Smooth muscle cell (in vitro differentiated cells): ENCODE data around the gene STUM. TPM values are rescaled to one million over a fixed set of nuclear protein-coding genes. Genes with fewer than 3 reads are reported as not detected.

Source experiments
- DNase-seq: peaks from one replicate; lab custom pipeline; 2025; ENCODE audit not compliant: unreplicated experiment; lab: John Stamatoyannopoulos, UW
- H2AFZ ChIP-seq: fragments of 200-600 bp; sonication (generic); 2 replicates; pipeline ENCODE4 v1.6.0; 2016; ENCODE audit warnings: antibody characterized with exemption, low read depth, mild to moderate bottlenecking
- H3F3A ChIP-seq: fragments of 200-600 bp; sonication (generic); 2 replicates; pipeline ENCODE4 v1.6.0; 2017; ENCODE audit warnings: antibody characterized with exemption, low read depth
- H3K27ac ChIP-seq: fragments of 200-600 bp; sonication (generic); 2 replicates; pipeline ENCODE4 v1.5.1; 2016; ENCODE audit warnings: low read depth, mild to moderate bottlenecking
- H3K27me3 ChIP-seq: fragments of 200-600 bp; sonication (generic); 2 replicates; pipeline ENCODE4 v1.6.1; 2016; ENCODE audit warnings: low read depth, mild to moderate bottlenecking
- H3K36me3 ChIP-seq: fragments of 200-600 bp; sonication (generic); 2 replicates; pipeline ENCODE4 v1.5.1; 2016; ENCODE audit warnings: low read depth
- H3K4me1 ChIP-seq: fragments of 200-600 bp; sonication (generic); 2 replicates; pipeline ENCODE4 v1.5.1; 2016; ENCODE audit warnings: low read depth
- H3K4me2 ChIP-seq: fragments of 200-600 bp; sonication (generic); 2 replicates; pipeline ENCODE4 v1.6.0; 2016; ENCODE audit warnings: mild to moderate bottlenecking
- H3K4me3 ChIP-seq: fragments of 200-600 bp; sonication (generic); 2 replicates; pipeline ENCODE4 v1.5.1; 2016; ENCODE audit warnings: mild to moderate bottlenecking
- H3K79me2 ChIP-seq: fragments of 200-600 bp; sonication (generic); 2 replicates; pipeline ENCODE4 v1.6.0; 2016; ENCODE audit warnings: low read depth, mild to moderate bottlenecking
- H3K9ac ChIP-seq: fragments of 200-600 bp; sonication (generic); 2 replicates; pipeline ENCODE4 v1.6.0; 2016; ENCODE audit warnings: low read depth
- H3K9me3 ChIP-seq: fragments of 200-600 bp; sonication (generic); replicated peaks from 2 replicates; pipeline ENCODE4 v1.5.1; 2016; ENCODE audit warnings: low read depth
- H4K20me1 ChIP-seq: fragments of 200-600 bp; sonication (generic); 2 replicates; pipeline ENCODE4 v1.6.0; 2016; ENCODE audit warnings: low read depth
- WGBS: methylation state at CpG from one replicate; pipeline ENCODE4 v1.1.7; 2016; ENCODE audit warnings: low lambda C conversion rate; 5-methylcytosine and 5-hydroxymethylcytosine counted together
- polyA plus RNA-seq: library from polyadenylated mRNA; unstranded; fragments of >200 nt; fragmentation: Nextera tagmentation; extraction: Ambion mirVana; gene quantifications from 2 replicates; pipeline ENCODE4 v1.2.1, GENCODE V29; 2016
- total RNA-seq: library from RNA; depleted of rRNA; stranded (reverse); fragments of >200 nt; gene quantifications from 2 replicates; pipeline ENCODE4 v1.2.3, GENCODE V29; 2014
- TF ChIP-seq, protein P1 (sequence below): fragments of 200-600 bp; sonication (generic); IDR thresholded peaks from 2 replicates; pipeline ENCODE4 v1.5.1; 2017; ENCODE audit warnings: borderline replicate concordance, mild to moderate bottlenecking, antibody characterized with exemption; ENCODE audit not compliant: insufficient read depth, poor library complexity, severe bottlenecking

Gene STUM
- total and polyA plus RNA-seq, 2 experiments from 2014 or later, result 0.04 TPM; not detected in 1

DNA sequence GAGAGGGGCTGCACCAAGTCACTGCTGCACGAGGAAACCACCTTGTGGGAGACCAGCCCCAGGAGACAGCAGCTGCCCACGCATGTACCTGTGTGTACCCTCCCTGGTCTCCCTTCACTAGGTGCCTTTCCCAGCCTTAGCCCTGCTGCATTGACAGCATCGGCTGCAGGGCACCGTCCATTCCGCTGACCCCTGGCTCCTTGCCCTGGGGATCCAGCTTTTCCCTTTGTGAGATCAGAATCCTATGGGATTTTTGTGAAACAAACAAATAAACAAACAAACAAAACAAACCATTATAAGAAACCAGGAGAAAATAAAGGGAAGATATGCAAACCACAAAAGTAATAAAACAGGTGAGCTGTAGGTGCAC, 2.1 kb downstream of the STUM start:
- Histone ChIP-seq H3K4me2 (no peak overlapping the region), H3K9me3 (no peaks in the 10 kb centered on the region), H3K36me3 (no peaks in the 10 kb centered on the region), H3F3A (no peaks in the 10 kb centered on the region), H3K27me3 (peaks cover 63% of the 10 kb centered on the region), H2AFZ (no peak overlapping the region), H3K4me3 (no peak overlapping the region), H4K20me1 (no peaks in the 10 kb centered on the region), H3K79me2 (no peaks in the 10 kb centered on the region), H3K9ac (no peak overlapping the region), H3K4me1 (peaks cover 10% of the 10 kb centered on the region), H3K27ac (no peak overlapping the region)
- TF ChIP-seq, protein P1, sequence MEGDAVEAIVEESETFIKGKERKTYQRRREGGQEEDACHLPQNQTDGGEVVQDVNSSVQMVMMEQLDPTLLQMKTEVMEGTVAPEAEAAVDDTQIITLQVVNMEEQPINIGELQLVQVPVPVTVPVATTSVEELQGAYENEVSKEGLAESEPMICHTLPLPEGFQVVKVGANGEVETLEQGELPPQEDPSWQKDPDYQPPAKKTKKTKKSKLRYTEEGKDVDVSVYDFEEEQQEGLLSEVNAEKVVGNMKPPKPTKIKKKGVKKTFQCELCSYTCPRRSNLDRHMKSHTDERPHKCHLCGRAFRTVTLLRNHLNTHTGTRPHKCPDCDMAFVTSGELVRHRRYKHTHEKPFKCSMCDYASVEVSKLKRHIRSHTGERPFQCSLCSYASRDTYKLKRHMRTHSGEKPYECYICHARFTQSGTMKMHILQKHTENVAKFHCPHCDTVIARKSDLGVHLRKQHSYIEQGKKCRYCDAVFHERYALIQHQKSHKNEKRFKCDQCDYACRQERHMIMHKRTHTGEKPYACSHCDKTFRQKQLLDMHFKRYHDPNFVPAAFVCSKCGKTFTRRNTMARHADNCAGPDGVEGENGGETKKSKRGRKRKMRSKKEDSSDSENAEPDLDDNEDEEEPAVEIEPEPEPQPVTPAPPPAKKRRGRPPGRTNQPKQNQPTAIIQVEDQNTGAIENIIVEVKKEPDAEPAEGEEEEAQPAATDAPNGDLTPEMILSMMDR, result no peak
- DNase-seq, result no peak
- 59% methylated on average over 5 of the region's 5 CpGs for WGBS

DNA sequence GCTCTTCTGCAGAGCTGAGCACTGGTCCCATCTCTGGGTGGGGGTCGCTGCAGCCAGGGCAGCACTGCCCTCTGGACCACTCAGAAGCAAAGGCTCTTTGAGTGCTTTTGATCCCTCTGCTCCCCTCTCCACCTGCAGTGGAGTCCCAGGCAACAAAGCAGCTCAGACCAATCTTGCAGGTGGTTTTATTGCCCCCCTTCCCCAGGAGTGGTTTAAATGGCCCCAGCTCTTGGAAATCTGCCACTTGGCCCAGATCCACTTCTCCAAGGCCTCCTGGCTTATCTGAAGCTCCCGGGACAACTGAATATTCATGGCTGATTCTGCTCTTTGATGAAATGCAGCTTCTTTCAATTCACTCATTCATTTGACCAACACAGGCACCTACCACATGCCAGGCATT, 2.7 kb downstream of the STUM start:
- Histone ChIP-seq H3K4me1 (peaks cover 10% of the 10 kb centered on the region), H3F3A (no peaks in the 10 kb centered on the region), H2AFZ (no peak overlapping the region), H3K4me2 (no peak overlapping the region), H3K79me2 (no peaks in the 10 kb centered on the region), H3K27me3 (peaks cover 63% of the 10 kb centered on the region), H4K20me1 (no peaks in the 10 kb centered on the region), H3K9me3 (no peaks in the 10 kb centered on the region), H3K4me3 (no peak overlapping the region), H3K36me3 (no peaks in the 10 kb centered on the region), H3K9ac (no peak overlapping the region), H3K27ac (no peak overlapping the region)
- TF ChIP-seq, protein P1, result no peak
- 50% methylated on average over 2 of the region's 2 CpGs for WGBS
- no peak for DNase-seq

DNA sequence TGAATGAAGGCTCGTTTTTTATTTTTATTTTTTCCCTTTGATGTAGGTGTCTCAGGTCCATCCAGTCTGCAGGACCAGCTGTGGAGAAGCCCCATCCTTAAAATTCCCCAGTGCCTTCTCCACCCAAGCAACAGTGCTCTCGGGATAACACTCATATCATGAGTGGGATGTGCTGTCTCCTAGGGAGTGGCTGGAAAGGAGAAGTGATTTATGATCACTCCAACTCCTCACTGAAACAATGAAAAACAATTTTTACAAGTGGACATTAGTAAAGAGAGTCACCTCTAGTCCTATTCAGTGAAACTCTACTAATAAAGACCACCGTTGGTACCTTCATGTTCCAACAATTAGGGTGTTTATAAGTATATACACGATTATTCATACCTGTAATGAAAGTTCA, 3.5 kb downstream of the STUM start:
- H3K4me2 ChIP-seq, result no peak overlapping the region
- H3K27me3 ChIP-seq, result peaks cover 63% of the 10 kb centered on the region
- no peak overlapping the region for H2AFZ ChIP-seq
- no peak overlapping the region for H3K9ac ChIP-seq
- no peaks in the 10 kb centered on the region for H4K20me1 ChIP-seq
- no peaks in the 10 kb centered on the region for H3K79me2 ChIP-seq
- no peak for DNase-seq
- TF ChIP-seq, protein P1, result no peak
- no peaks in the 10 kb centered on the region for H3K9me3 ChIP-seq
- WGBS, result 81% methylated on average over 4 of the region's 4 CpGs
- no peaks in the 10 kb centered on the region for H3K36me3 ChIP-seq
- no peak overlapping the region for H3K27ac ChIP-seq
- peaks cover 10% of the 10 kb centered on the region for H3K4me1 ChIP-seq
- H3F3A ChIP-seq, result no peaks in the 10 kb centered on the region
- no peak overlapping the region for H3K4me3 ChIP-seq

DNA sequence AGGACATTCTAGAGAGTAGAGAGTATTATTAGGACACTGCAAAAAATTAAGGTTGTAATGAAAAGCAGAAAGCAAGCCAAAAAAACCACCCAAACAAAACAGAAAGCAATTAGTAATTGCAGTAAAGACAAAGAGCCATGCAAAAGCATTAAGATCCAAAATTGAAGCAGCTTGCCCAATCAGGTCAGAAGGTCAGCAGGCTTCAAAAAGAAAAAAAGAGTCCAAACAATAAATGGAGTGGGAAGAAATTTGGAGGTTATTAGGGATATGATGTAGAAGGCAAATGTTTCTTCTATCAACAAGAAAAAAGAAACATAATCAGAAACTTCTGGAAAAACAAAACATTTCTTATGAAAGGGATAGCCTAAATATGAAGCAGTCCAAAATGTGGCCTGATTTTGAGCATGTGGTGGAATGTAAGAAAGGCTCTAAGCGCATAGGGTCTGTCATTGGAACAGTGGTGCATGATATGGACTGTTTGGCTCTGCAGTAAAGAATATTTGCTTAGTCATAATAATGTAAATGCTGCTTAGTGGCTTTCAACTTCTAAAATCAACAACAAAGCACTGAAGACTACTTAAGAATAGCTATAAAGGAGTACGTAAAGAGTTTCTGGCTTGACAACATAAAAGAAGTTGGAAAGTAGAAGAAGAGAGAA, 4.8 kb downstream of the STUM start:
- no peak overlapping the region for H3K4me2 ChIP-seq
- H3F3A ChIP-seq, result no peaks in the 10 kb centered on the region
- H3K9ac ChIP-seq, result no peak overlapping the region
- 95% methylated on average over 2 of the region's 2 CpGs for WGBS
- peaks cover 60% of the 10 kb centered on the region for H3K27me3 ChIP-seq
- H3K9me3 ChIP-seq, result no peaks in the 10 kb centered on the region
- TF ChIP-seq, protein P1, result no peak
- no peak for DNase-seq
- no peaks in the 10 kb centered on the region for H3K36me3 ChIP-seq
- no peak overlapping the region for H3K27ac ChIP-seq
- no peak overlapping the region for H3K4me3 ChIP-seq
- no peak overlapping the region for H2AFZ ChIP-seq
- no peaks in the 10 kb centered on the region for H3K79me2 ChIP-seq
- H3K4me1 ChIP-seq, result peaks cover 8% of the 10 kb centered on the region
- no peaks in the 10 kb centered on the region for H4K20me1 ChIP-seq
